ENCODE data around the gene CGN. TPM values are rescaled to one million over a fixed set of nuclear protein-coding genes. Genes with fewer than 3 reads are reported as not detected.
A peak's percentile ranks its signal among the peaks of the same experiment; 100 is the strongest.

CGN gene
- 0.18 TPM for polyA plus RNA-seq (2013, experiment 1 of 2; ENCODE audit: insufficient read length)
- 0.23 TPM for polyA plus RNA-seq (2013, experiment 2 of 2; ENCODE audit: insufficient read length)

- peak; percentile 70 for DNase-seq
Observed at GRCh38 chr1:151510957-151511635, at the start of gene CGN. Gene CGN, plus strand, starts transcription at chr1:151511387. Its CDS starts 7,133 bp downstream, at chr1:151518520.

DNA sequence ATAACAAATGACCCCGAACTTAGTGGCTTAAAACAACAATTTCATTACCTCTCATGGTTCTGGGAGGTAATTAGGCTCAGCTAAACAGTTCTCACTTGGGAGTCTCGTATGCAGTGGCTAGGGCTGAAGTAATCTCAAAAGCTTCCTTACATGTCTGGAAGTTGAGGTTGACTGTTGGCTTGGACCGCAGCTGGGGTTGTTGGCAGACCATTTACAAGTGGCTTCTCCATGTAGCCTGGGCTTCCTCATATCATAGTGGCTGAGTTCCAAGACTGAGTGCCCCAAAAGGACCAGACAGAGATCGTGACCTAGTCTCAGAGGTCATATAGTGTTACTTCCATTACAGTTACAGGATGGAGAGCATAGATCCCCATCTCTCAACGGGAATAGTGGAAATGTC lies 49.5 kb upstream of the CGN start:
- no peak for DNase-seq

DNA sequence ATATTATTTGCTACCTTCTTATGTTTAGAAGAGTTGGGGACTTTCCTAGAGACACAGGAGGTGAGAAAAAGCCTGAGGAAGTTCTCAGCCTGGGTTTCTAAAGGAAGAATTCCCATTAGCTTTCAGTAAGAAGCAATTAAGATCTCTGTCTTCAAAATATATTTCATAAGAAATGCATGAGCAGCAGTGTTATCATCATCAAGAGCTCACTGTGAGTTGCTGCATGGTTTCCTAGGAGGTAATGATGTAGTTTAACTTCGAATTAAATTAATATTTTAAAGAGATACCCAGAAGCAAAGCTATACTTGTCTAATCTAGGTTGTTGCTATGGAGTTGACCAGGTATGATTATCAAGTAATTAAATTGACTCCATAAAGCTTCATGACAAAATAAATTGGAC lies 46.2 kb upstream of the CGN start:
- DNase-seq: no peak

DNA sequence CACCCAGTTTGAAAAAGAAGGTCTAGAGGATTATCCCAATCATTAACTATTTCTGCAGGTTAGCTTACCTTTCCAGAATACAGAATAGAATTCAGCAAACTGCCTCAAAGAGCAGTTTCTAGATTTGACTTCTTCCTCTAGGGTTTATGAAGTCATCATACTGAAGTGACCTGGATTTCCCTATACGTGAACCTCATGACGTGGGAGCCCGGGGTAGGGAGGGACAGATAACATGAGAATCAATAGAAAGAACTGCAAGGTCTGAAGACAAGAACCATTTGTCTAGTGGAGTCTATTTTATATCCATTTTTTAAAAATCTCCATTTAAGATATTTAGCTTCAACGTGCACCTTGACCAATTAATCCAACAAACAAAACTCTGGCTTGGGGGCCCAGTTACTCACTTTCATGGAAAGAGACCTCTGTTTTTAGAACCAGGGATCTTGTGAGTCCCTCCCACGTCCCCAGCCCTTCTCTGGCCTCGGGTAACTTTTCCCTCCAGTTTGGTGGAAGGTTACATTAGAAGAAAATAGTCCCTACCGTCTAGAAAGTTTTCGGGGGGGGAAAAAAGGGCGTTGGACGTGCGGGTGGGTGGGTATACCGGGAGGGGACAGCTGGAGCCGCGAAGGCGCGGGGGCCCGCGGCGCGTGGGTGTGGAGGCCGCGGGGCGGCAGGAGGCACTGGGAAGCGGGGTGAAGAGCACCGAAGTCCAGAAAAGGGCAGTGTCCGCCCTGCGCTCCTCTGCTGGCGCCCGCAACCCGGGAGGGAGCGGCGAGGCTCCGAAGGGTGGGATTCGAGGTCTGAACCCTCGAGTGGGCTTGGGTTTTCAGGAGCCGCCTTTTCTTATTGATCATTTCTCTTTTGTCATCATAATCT lies 38.1 kb upstream of the CGN start:
- DNase-seq: peak; percentile 62

DNA sequence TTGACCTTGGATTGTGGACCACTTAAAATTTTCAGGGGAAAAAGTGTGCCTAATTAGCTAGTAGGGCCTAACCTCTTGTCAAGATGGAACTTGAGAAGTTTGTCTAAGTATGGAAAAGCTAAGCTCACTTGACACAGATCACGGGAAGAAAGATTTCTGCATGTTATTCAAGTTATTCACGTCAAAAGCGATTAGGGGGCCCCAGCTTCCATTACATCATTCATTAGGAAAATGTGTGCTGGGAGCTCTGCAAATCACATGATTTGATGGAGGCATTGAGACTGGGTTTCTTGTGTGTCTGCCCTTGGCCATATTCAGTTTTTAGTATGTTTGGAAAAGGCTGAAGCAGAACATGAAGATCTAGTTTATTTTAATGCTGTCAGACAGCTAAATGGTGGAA lies 36.4 kb upstream of the CGN start:
- DNase-seq: no peak

DNA sequence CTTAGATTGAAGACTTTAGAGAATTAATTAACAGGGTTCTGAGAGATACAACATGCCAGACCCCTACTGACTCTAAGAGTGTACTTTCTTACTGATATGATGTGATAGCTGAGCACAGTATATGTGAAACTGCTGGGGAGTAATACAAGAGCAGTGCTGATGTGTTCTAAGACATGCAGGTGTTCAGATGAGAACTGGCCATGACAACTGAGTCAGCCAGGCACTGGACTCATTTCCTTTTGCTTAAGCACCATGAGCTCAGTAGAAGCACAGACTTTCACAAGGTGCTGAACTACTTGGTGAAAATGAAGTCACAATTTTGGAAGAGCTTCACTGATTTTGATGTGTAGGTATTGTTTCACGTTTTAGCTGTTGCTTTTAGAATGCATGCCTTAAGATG lies 36.0 kb upstream of the CGN start:
- no peak for DNase-seq

DNA sequence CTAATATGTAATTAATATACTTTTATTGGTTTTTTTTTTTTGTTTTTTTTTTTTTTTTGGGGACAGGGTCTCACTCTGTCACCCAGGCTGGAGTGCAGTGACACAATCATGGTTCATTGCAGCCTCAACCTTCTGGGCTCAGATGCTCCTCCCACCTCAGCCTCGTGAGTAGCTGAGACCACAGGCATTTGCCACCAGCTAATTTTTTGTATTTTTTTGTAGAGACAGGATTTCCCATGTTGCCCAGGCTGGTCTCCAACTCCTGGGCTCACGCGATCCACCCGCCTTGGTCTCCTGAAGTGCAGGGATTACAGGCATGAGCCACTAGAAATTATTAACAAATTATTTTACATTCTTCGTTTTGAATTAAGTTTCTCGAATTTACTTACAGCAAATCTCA lies 35.1 kb upstream of the CGN start:
- peak; percentile 53 for DNase-seq

- DNase-seq: no peak
Observed at GRCh38 chr1:151477066-151477465, 34.1 kb upstream of the CGN start.

DNA sequence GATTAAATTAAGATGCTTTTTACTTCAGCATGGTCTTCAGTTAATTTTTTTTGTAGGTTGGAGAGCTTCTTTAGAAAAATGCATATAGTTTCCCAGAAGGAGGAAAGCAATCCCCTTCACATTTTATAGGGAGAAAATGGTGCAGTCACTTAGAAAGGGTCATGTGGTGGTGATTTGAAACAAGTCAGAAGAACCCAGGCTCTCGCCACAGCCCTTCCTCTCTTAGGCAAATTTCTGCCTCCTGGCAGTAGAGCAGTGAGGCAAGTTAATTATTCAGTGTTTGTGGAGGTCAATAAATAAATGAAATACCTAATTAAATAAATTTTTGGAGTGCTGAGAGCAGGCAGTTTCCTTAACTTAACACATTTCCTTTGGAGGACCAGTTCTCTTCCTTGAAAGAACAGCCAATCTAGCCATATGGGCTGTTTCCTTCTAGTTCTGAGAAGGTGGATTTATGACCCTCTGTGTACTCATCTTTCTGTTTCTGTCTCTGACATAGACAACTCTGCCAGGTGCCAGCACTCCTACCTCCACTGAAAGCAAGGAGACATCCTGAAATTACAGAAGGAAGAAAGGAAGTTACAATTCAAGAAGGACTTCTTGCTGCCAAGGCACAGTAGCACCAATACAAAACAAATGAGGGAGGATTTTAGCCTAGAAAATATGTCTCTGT lies 32.9 kb upstream of the CGN start:
- no peak for DNase-seq

DNA sequence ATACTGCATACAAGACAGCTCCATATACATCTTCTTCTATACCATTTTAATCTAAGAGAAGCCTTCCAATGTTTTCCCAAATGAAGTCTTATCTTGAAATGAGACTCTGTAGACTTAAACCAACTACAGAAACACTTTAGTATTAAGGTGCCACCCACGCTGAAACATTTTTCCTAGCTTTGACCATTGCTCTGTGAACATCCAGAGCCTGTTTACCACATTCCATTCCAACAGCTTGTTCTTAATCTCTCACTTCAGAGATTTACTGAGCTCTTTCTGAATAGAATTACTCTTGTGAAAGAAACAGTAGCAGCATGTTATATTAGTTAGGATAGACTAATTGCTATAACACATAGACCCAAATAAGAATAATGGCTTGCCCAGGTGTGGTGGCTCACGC lies 32.3 kb upstream of the CGN start:
- no peak for DNase-seq

DNA sequence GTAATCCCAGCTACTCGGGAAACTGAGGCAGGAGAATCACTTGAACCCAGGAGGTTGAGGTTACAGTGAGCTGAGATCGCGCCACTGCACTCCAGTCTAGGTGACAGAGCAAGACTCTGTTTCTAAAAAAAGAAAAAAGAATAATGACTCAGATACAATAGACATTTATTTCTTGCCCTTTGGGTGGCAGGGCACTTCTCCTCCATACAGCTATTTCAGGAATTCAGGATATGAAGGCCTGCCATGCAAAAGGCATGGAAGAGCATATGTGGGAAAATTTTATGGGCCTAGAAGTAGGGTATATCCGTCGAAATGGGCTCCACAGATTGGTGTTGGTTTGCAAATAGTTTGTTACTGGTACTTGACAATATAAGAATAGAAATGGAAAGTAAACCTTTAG lies 31.7 kb upstream of the CGN start:
- peak; percentile 58 for DNase-seq

GRCh38 chr1:151482017-151482416 lies 29.2 kb upstream of the CGN start:
- no peak for DNase-seq

DNA sequence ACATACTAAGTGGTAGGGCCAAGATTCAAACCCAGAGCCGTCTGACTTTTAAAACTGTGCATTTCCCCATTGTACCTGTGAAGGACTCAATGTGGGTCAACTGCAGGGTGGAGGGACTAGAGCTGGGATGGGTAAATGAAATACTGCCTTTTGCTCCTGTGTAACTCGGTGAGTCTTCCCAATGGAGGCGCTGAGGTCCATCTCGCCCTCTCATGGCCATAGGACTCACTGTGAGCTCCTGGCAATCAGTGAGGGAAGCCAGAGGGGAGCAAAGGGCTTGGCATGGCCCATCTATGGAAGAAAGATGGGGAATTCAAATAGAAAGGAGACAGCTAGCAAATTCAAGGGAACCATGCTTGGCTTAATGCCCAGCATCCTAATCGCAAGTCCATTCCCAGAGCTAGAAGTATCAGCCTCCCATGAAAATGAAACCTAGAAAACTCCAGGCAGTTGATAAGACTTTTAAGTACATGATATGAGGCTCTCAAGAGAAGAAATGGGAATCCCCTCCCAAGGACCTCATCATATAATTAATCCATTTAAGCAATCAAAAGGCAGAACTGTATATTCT lies 25.4 kb upstream of the CGN start:
- DNase-seq: no peak

- no peak for DNase-seq
Observed at GRCh38 chr1:151486557-151486956, 24.6 kb upstream of the CGN start.

GRCh38 chr1:151491641-151492040 lies 19.5 kb upstream of the CGN start:
- DNase-seq: no peak

GRCh38 chr1:151492120-151492519 lies 19.1 kb upstream of the CGN start:
- DNase-seq: no peak

DNA sequence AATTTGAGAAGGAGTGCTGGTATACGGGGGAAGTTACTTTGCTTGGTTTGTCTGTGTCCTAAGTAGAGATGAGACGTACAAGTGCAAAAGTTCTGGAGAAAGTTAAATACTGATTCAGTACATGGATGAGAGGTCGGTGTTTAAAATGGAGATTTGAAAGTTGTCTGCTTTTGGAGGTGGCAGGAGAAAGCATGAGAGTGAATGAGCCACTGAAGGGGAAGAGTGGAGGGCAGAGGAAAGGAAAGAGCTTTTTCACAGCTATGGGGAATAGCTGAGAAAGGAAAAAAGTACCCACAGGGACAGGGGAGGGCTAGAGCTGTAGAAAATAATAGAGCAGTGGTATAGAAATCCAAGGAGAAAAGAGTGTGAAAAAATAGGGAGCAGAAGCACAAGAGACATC lies 18.1 kb upstream of the CGN start:
- no peak for DNase-seq

DNA sequence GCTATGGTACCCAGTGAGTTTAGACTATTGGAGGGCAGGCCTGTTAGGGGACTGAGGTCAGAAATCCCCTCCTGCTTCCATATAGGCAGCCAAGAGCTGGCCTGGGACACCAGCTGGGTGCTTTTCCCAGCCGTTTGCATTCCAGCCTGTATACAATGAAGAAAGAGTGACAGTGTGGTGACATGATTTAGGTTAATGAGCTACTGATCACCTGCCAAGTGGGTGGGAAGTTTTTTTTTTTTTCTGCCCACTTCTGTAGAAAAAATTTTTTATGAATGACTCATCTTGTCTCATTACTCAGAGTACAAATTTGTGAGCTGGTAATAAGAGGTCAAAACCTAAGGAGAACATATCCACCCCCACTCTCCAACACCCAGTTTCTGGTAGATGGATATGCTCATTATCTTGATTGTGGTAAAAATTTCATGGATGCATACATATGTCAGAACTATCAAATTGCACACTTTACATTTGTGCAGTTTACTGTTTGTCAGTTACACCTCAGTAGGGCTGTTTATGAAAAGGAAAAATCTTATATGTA lies 16.4 kb upstream of the CGN start:
- DNase-seq: peak; percentile 71

- DNase-seq: no peak
Observed at GRCh38 chr1:151495316-151495715, 15.9 kb upstream of the CGN start.

- DNase-seq: no peak
Observed at GRCh38 chr1:151499365-151499764, 11.8 kb upstream of the CGN start.

GRCh38 chr1:151499930-151500329 lies 11.3 kb upstream of the CGN start:
- no peak for DNase-seq

- DNase-seq: no peak
Observed at GRCh38 chr1:151501474-151501873, 9.7 kb upstream of the CGN start.
